ENCODE measurements around the gene ZFYVE9.

Gene ZFYVE9

DNA sequence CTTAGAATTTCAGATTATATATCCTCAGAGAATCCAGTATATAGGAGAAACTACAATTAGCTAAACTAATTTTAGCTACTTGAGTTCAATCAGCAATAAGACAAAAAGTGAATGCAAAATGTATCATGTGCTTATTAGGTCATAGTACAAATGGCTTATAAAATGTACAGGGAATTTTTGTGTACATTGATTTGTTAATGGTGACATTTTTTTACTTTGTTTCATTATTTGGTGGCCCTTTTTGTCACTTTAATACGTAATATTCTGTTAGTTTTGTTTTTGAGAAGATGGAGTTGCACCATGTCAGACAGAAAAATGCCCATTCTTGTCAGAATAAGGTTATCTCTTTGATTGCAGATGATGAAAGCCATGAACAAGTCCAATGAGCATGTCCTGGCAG, 190.5 kb downstream of the ZFYVE9 start:
- DNase-seq (ENCODE audit: extremely low read depth in 1 of 2, low read depth in 1 of 2) = no peak

GRCh38 chr1:52334906-52335528, 193.1 kb downstream of the ZFYVE9 start:
- no peak for DNase-seq (ENCODE audit: extremely low read depth in 1 of 2, low read depth in 1 of 2)

- no peak for DNase-seq (ENCODE audit: extremely low read depth in 1 of 2, low read depth in 1 of 2)
These were observed 195.6 kb downstream of the ZFYVE9 start for GRCh38 chr1:52337439-52337838.

DNA sequence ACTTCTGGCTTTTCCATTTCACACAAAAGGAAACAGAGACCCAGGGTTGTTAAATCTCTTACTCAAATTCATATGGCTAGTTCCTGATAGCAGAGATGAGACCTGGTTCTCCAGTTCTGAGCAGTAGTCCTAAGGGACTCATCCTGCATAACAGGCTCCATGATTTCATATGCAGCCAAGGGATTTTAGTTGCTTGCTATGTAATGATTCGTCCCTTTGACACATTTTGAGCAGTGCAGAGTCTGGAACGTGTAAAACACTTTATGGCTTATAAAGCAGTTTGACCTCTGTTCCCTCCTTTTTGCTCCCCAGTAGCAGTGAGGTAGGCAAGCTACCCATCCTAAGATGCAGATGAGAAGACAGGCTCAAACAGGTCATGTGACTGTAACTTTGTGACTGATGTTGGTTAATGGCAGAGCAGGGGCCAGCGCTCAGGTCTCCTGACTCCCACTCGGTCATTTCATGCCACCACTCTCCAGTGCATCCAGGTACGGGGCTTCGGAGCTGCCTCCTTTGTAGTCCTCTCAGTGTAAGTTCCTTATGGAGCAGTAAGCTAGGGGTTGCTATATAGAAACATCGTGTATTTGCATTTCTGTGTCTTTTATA, 199.9 kb downstream of the ZFYVE9 start:
- no peak for DNase-seq (ENCODE audit: extremely low read depth in 1 of 2, low read depth in 1 of 2)

- DNase-seq (ENCODE audit: extremely low read depth in 1 of 2, low read depth in 1 of 2) = no peak
These were observed 202.1 kb downstream of the ZFYVE9 start for GRCh38 chr1:52343979-52344378.

- DNase-seq (ENCODE audit: extremely low read depth in 1 of 2, low read depth in 1 of 2) = no peak
These were observed 203.4 kb downstream of the ZFYVE9 start for GRCh38 chr1:52345252-52345651.

- DNase-seq (ENCODE audit: extremely low read depth in 1 of 2, low read depth in 1 of 2) = no peak
These were observed 204.8 kb downstream of the ZFYVE9 start for GRCh38 chr1:52346653-52347052.

DNA sequence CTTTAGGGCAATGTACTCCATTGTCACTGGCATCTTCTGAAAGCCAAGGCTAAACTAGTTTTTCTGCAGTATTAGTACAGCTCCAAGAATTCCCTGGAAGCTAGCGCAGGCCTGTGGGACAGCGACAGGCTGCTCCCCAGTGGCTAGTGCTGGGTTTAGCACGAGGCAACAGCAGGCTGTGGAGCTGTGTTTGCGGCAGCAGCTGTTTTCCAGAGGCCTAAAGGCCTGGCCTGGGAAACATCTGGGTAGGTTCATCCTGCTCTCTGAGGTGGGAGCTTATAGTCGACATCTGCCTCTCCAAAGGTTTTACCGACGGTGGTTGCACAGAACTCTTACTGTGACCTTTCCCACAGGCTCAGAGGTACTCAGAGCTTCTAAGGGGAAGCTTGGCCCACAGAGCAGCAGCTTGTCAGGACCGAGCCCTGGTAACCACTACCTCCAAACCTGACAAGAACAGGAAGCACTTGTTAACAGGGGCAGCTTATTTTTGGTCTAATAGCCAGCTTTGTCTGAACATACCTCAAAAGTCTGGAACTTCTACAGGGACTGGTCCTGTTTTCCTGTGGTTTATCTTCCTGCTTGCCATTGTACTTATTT, 206.9 kb downstream of the ZFYVE9 start:
- DNase-seq (ENCODE audit: extremely low read depth in 1 of 2, low read depth in 1 of 2) = no peak

- no peak for DNase-seq (ENCODE audit: extremely low read depth in 1 of 2, low read depth in 1 of 2)
These were observed 210.8 kb downstream of the ZFYVE9 start for GRCh38 chr1:52352690-52353089.

GRCh38 chr1:52355436-52355835, 213.5 kb downstream of the ZFYVE9 start:
- no peak for DNase-seq (ENCODE audit: extremely low read depth in 1 of 2, low read depth in 1 of 2)

- no peak for DNase-seq (ENCODE audit: extremely low read depth in 1 of 2, low read depth in 1 of 2)
These were observed 214.1 kb downstream of the ZFYVE9 start for GRCh38 chr1:52355847-52356505.

DNA sequence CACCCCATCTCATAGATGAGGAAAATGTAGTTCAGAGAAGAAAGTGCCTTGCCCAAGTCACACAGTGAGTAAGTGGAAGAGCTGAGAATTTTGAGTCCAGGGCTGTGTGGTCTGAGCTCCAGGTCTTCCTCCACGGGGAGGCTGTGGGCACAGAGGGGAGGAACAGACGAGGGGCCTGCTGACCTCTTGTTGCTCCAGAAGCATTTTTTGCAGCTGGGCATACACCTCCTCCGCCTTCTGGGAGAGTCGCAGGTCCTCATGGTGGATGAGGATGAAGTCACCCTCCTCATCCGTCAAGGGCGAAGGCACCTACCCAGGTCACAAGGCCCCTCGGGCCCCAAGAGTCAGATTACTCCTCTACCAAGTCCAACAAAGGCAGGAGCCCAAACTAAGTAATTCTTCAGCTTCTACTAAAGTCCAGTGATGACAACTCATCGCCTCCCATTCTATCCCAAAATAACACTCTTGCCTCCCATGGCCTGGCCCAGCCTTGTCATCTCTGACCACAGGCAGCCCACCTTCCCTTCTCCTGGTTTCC, 215.0 kb downstream of the ZFYVE9 start:
- DNase-seq (ENCODE audit: extremely low read depth in 1 of 2, low read depth in 1 of 2) = no peak

- no peak for DNase-seq (ENCODE audit: extremely low read depth in 1 of 2, low read depth in 1 of 2)
These were observed 215.5 kb downstream of the ZFYVE9 start for GRCh38 chr1:52357397-52357796.

GRCh38 chr1:52358851-52359497, 217.1 kb downstream of the ZFYVE9 start:
- no peak for DNase-seq (ENCODE audit: extremely low read depth in 1 of 2, low read depth in 1 of 2)

DNA sequence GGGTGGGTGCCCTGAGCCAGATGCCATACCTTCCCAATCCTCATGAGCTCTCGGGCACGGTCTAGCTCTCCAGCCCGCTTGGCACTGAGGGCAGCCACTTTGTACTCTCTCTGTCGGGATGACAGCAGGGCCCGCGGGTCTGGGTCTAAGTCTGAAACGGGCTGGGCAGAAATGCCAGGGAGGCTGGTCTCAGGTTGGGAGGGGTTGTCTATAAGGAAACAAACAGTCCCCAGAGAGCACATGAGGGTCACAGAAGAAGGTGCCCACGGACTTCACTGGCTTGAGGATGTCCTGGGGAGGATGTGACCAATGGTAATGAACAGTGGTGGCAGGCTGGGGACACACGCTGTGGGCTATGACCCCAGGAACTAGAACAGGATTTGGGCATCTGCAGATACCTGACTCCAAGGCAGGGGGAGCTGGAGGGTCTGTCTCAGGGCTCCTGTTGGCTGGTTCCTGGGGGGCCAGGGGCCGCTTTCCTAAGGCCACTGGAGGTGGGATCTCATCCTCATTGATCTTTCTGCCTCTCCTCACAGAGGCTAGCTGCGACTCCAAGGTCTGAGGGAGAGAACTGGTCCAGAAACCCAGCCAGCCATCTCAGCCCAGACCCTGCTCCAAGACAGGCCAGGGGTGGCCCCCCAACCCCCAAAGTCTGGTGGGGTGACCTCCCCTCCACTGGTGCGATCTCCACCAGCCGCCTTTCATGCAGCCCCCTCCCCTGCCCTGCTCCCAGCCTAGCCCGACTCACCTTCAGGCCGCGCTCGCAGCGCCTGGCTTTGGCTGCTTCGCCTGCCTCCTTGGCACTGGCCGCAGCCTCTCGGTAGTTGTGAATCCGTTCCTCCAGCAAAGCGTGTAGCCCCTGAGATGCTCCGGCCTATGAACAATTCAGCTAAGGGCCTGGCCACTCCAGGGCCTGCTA, 218.0 kb downstream of the ZFYVE9 start:
- no peak for DNase-seq (ENCODE audit: extremely low read depth in 1 of 2, low read depth in 1 of 2)

DNA sequence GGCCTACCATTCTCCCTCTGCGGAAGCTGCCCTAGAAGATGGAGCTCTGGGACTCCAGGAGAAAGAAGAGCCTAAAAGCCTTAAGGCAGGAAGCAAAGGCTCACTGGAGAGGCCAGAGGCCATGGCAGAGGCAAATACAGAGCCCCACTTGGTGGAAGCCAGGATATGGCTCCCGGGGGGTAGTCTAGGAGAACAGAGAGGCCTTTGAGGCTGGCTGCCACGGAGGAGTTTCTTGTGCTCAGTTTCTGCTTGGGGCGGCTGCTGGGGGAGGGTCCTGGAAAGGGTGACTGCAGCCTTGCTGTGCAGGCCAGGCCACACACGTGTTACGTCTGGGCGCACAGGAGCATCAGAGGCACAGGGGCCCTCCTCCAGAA, 218.7 kb downstream of the ZFYVE9 start:
- no peak for DNase-seq (ENCODE audit: extremely low read depth in 1 of 2, low read depth in 1 of 2)

GRCh38 chr1:52364235-52364839, 222.4 kb downstream of the ZFYVE9 start:
- no peak for DNase-seq (ENCODE audit: extremely low read depth in 1 of 2, low read depth in 1 of 2)

DNA sequence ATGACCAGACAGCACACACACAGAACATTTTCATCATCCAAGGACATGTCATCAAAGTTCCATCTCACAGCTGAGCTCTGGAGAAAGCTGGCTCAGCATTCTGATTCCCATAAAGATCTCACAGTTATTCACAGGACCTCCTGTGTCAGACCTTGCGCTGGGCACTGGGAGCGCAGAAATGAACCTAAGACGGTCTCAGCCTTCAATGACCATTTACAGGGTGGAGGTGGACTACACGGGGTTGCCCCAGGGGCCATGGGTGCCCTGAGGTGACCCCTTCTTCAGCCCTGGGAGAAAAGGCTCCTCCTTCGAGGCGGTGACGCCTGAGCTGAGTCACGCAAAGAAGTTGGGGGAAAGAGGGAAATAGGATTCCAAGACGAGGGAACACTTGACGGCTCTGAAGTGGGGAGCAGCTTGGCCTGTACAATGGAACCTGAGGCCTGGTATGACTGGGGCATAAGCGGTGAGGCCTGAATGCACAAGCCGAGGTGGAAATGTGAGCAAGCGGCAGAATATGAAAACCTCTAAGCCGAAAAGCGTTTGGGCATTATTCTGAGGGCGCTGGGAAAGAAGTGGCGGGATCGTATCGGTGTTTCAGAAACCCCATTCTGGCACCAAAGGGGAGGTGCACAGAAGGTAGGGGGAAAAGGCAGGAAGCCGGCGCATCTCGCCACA, 223.3 kb downstream of the ZFYVE9 start:
- no peak for DNase-seq (ENCODE audit: extremely low read depth in 1 of 2, low read depth in 1 of 2)
